CD14-positive monocyte (primary cell): ENCODE data around the gene METTL15. TPM values are rescaled to one million over a fixed set of nuclear protein-coding genes. Genes with fewer than 3 reads are reported as not detected.

ENCODE experiments used
- DNase-seq, 3 donors: peaks; one replicate each; pipeline ENCODE4 v3.0.0-alpha.2; 2011 to 2022
- H2AFZ ChIP-seq: 2 replicates; pipeline ENCODE4 v1.6.0; 2012; ENCODE audit warnings: mild to moderate bottlenecking, low read depth, low read length, inconsistent platforms; ENCODE audit not compliant: insufficient read depth, poor library complexity, severe bottlenecking
- H3K27ac ChIP-seq, 2 donors: 1 replicate in 1 of 2; 2 replicates in 1 of 2; pipeline ENCODE4 v1.5.1; 2012 to 2013; ENCODE audit warnings: low read length in 2 of 2, control low read depth in 1 of 2, inconsistent platforms in 1 of 2, low read depth in 1 of 2, mild to moderate bottlenecking in 1 of 2
- H3K27me3 ChIP-seq, 2 donors: one replicate each; pipeline versions ENCODE4 v1.6.0 to v1.6.1; 2011 to 2013; ENCODE audit warnings: low read length in 2 of 2; ENCODE audit not compliant: control insufficient read depth in 2 of 2, insufficient read depth in 2 of 2
- H3K36me3 ChIP-seq, 2 donors: replicated peaks in 1 of 2; 1 replicate in 1 of 2; 2 replicates in 1 of 2; pipeline versions ENCODE4 v1.5.1 to v1.6.1; 2012 to 2013; ENCODE audit warnings: low read length in 2 of 2, control low read depth in 1 of 2, inconsistent platforms in 1 of 2, mild to moderate bottlenecking in 1 of 2; ENCODE audit not compliant: insufficient read depth in 2 of 2, control insufficient read depth in 1 of 2
- H3K4me1 ChIP-seq, 2 donors: 1 replicate in 1 of 2; 2 replicates in 1 of 2; pipeline versions ENCODE4 v1.5.1 to v1.6.1; 2012 to 2013; ENCODE audit warnings: low read length in 2 of 2, control low read depth in 1 of 2, inconsistent platforms in 1 of 2, mild to moderate bottlenecking in 1 of 2, moderate library complexity in 1 of 2; ENCODE audit not compliant: insufficient read depth in 2 of 2, control insufficient read depth in 1 of 2
- H3K4me2 ChIP-seq: replicated peaks from 2 replicates; pipeline ENCODE3; 2012; ENCODE audit warnings: low read length, moderate library complexity, mild to moderate bottlenecking; ENCODE audit not compliant: poor library complexity, severe bottlenecking; ENCODE audit errors: extremely low read depth
- H3K4me3 ChIP-seq, 3 experiments: fragments of 200-600 bp in 1 of 3; sonication (generic) in 1 of 3; replicated peaks in 1 of 3; 1 replicate in 2 of 3; 2 replicates in 1 of 3; pipeline ENCODE4 v1.5.1; 2011 to 2013; ENCODE audit warnings: low read length in 3 of 3, mild to moderate bottlenecking in 3 of 3, control low read depth in 2 of 3, low read depth in 2 of 3, inconsistent platforms in 1 of 3, moderate library complexity in 1 of 3
- H3K79me2 ChIP-seq: 2 replicates; pipeline ENCODE4 v1.6.0; 2012; ENCODE audit warnings: mild to moderate bottlenecking, control low read depth, inconsistent platforms, low read length, moderate library complexity; ENCODE audit not compliant: insufficient read depth
- H3K9ac ChIP-seq: 2 replicates; pipeline ENCODE4 v1.6.0; 2017; ENCODE audit warnings: low read length, mild to moderate bottlenecking; ENCODE audit not compliant: insufficient read depth, poor library complexity, severe bottlenecking
- H3K9me3 ChIP-seq, 2 donors: replicated peaks in 1 of 2; 1 replicate in 1 of 2; 2 replicates in 1 of 2; pipeline versions ENCODE4 v1.5.1 to v1.6.1; 2012 to 2013; ENCODE audit warnings: low read length in 2 of 2, control low read depth in 1 of 2; ENCODE audit not compliant: control insufficient read depth in 1 of 2, insufficient read depth in 1 of 2
- H4K20me1 ChIP-seq: 2 replicates; pipeline ENCODE4 v1.6.0; 2012; ENCODE audit warnings: mild to moderate bottlenecking, low read length, control low read depth, moderate library complexity; ENCODE audit not compliant: insufficient read depth
- H3K27ac Mint-ChIP-seq, 7 donors: one replicate each; pipeline ENCODE4 v1.8.0; 2020; ENCODE audit warnings: mild to moderate bottlenecking in 7 of 7, mixed read lengths in 7 of 7, moderate library complexity in 6 of 7, inconsistent platforms in 2 of 7
- H3K27me3 Mint-ChIP-seq, 3 donors: one replicate each; pipeline ENCODE4 v1.8.0; 2021 to 2022; ENCODE audit warnings: low read depth in 3 of 3, mild to moderate bottlenecking in 3 of 3, mixed read lengths in 3 of 3, moderate library complexity in 3 of 3, inconsistent platforms in 1 of 3
- H3K36me3 Mint-ChIP-seq, 2 donors: one replicate each; pipeline ENCODE4 v1.8.0; 2020; ENCODE audit warnings: mixed read lengths in 2 of 2, inconsistent platforms in 1 of 2, mild to moderate bottlenecking in 1 of 2
- H3K4me1 Mint-ChIP-seq: one replicate; pipeline ENCODE4 v1.8.0; 2020; ENCODE audit warnings: mild to moderate bottlenecking, mixed read lengths
- H3K4me3 Mint-ChIP-seq, 2 donors: one replicate each; pipeline ENCODE4 v1.8.0; 2020; ENCODE audit warnings: mild to moderate bottlenecking in 2 of 2, mixed read lengths in 2 of 2, moderate library complexity in 1 of 2
- H3K9me3 Mint-ChIP-seq, 7 donors: one replicate each; pipeline ENCODE4 v1.8.0; 2020 to 2022; ENCODE audit warnings: mixed read lengths in 7 of 7, mild to moderate bottlenecking in 6 of 7, moderate library complexity in 6 of 7, inconsistent platforms in 2 of 7
- WGBS: methylation state at CpG from one replicate; pipeline ENCODE4 v1.1.5; 2013; ENCODE audit warnings: missing lambda C conversion rate; ENCODE audit not compliant: insufficient coverage; 5-methylcytosine and 5-hydroxymethylcytosine counted together
- intact Hi-C, 2 donors: fragments of 100-400 bp; cut with micrococcal nuclease; formaldehyde crosslinking; loops; one replicate each; pipeline versions ENCODE4 v1.15.0 to v1.15.1; 2023
- polyA plus RNA-seq, 3 donors: library from polyadenylated mRNA; depleted of rRNA in 1 of 3; unstranded in 2 of 3; stranded (reverse) in 1 of 3; fragments of 300-500 nt in 2 of 3; fragments of >200 nt in 1 of 3; fragmentation: Illumina TruSeq in 2 of 3; gene quantifications; 1 replicate in 2 of 3; 2 replicates in 1 of 3; pipeline ENCODE4 v1.2.3, GENCODE V29; 2012 to 2021
- TF ChIP-seq, protein P1 (sequence below): fragments of 200-600 bp; IDR thresholded peaks from one replicate; pipeline ENCODE4 v1.8.0; 2022; ENCODE audit warnings: antibody characterized with exemption, mild to moderate bottlenecking

Gene METTL15
- polyA plus RNA-seq, 3 donors, result 2.3 to 2.9 (median 2.6) TPM

DNA sequence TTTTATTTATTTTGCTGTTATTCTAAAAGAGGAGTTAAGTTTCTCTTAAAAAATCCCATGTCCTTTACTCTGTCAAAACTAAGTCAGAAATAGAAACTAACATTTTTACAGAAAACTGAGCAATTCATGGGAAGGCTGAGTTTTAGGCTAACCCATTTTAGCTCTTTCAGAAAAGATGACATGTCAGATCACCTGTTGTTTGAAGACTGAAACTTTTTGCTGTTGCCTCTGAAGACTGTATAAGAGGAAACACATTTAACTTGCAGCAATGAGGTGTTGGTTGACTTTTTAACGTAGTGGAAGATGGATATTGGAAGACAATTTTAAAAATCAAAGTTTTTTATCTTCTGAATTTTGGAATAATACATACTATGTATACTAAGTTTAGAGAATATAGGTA, 115.4 kb downstream of the METTL15 start:
- no peak for DNase-seq
- no peaks in the 10 kb centered on the region for H4K20me1 ChIP-seq
- H3K9me3 ChIP-seq, result no peaks in the 10 kb centered on the region
- H3K9ac ChIP-seq, result no peak overlapping the region
- no peaks in the 10 kb centered on the region for H3K4me1 Mint-ChIP-seq
- peaks cover 2 to 20% (median 9%) of the 10 kb centered on the region in 7 donors for H3K9me3 Mint-ChIP-seq
- no peak overlapping the region for H3K4me3 Mint-ChIP-seq
- no CpG with 5 or more reads among the region's 1 CpG for WGBS
- no peaks in the 10 kb centered on the region for H3K4me1 ChIP-seq
- TF ChIP-seq, protein P1, sequence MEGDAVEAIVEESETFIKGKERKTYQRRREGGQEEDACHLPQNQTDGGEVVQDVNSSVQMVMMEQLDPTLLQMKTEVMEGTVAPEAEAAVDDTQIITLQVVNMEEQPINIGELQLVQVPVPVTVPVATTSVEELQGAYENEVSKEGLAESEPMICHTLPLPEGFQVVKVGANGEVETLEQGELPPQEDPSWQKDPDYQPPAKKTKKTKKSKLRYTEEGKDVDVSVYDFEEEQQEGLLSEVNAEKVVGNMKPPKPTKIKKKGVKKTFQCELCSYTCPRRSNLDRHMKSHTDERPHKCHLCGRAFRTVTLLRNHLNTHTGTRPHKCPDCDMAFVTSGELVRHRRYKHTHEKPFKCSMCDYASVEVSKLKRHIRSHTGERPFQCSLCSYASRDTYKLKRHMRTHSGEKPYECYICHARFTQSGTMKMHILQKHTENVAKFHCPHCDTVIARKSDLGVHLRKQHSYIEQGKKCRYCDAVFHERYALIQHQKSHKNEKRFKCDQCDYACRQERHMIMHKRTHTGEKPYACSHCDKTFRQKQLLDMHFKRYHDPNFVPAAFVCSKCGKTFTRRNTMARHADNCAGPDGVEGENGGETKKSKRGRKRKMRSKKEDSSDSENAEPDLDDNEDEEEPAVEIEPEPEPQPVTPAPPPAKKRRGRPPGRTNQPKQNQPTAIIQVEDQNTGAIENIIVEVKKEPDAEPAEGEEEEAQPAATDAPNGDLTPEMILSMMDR, result no peak
- peaks cover 0 to 7% of the 10 kb centered on the region in 2 donors for H3K36me3 Mint-ChIP-seq
- no peaks in the 10 kb centered on the region for H3K27me3 Mint-ChIP-seq
- no peaks in the 10 kb centered on the region for H3K36me3 ChIP-seq
- H3K27me3 ChIP-seq, result no peaks in the 10 kb centered on the region
- H3K79me2 ChIP-seq, result no peaks in the 10 kb centered on the region
- no peak overlapping the region for H3K4me3 ChIP-seq
- no peak overlapping the region for H3K27ac Mint-ChIP-seq
- H3K27ac ChIP-seq, result no peak overlapping the region
- no peak overlapping the region for H3K4me2 ChIP-seq
- H2AFZ ChIP-seq, result no peak overlapping the region
- intact Hi-C loops, result no loop called here

DNA sequence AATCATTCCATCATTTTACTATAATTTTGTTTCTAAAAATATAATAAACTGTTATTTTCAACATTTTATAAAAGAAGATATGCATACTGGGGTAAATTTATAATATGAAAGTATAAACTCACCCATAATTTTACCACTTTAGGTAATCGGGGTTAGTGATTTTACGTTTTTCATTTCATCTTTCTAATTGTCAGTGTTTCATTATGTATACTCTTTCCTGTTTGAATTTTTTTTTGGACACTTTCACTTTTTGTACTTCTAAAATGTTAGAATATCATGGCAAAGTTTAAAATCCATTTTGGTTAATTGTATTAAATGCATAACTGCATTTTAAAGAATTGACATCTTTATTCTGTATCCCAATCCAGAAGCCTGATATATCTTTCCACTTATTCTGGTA, 115.8 kb downstream of the METTL15 start:
- Histone ChIP-seq H4K20me1 (no peaks in the 10 kb centered on the region), H3K79me2 (no peaks in the 10 kb centered on the region), H3K4me1 (no peaks in the 10 kb centered on the region), H3K36me3 (no peaks in the 10 kb centered on the region), H3K4me2 (no peak overlapping the region), H3K4me3 (no peak overlapping the region), H3K27me3 (no peaks in the 10 kb centered on the region), H3K9me3 (no peaks in the 10 kb centered on the region), H3K27ac (no peak overlapping the region), H2AFZ (no peak overlapping the region), H3K9ac (no peak overlapping the region)
- Mint-ChIP-seq H3K4me3 (no peak overlapping the region), H3K9me3 (peaks cover 2 to 20% (median 9%) of the 10 kb centered on the region in 7 donors), H3K27me3 (no peaks in the 10 kb centered on the region), H3K27ac (no peak overlapping the region), H3K4me1 (no peaks in the 10 kb centered on the region), H3K36me3 (peaks cover 0 to 7% of the 10 kb centered on the region in 2 donors)
- intact Hi-C loops, result no loop called here
- DNase-seq, result no peak
- WGBS, result no CpG with 5 or more reads among the region's 2 CpGs
- TF ChIP-seq, protein P1, result no peak
